ENCODE results near the gene FBXL14. TPM values are rescaled to one million over a fixed set of nuclear protein-coding genes. Genes with fewer than 3 reads are reported as not detected.
"Not testable (repeated sequence)": the region's sequence is repeated elsewhere in the genome, so short reads cannot be mapped to it uniquely, and the experiment has no call there.

The FBXL14 gene
- total RNA-seq, 1 experiment from 2014 or later = 19.4 TPM

DNA sequence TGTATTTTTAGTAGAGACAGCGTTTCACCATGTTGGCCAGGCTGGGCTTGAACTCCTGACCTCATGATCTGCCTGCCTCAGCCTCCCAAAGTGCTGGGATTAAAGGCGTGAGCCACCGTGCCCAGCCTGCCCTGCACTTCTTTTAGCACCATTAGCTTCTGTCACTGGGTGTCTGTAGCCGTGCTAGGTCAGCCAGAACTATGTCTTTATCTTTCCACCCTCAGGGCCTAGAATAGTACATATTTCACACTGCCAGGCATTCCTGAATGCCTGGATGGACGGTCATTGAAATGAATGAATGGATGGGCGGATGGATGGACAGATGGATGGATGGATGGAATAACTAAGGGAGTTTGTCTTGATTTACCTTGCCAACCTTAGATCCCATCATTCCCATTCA, 33.7 kb downstream of the FBXL14 start:
- CTCF ChIA-PET = no interaction called here

DNA sequence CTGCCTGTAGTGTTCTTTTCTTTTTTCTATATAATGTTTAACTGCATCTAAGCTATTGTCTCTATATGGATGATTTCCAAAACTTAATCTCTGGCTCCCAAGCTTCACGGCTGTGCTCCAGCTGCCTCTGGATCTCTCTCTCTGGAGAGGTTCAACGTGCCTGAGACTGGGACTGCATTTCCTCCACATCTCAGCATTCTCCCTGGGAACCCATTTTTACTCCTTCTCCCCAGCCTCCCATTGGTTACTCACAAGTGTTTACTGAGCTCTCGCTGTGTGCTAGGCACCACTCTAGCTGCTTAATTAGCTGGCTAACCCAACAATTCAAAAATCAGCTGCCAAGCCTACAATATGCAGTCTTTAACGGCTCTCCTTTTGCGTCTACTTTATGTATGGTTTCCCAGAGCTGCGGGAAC, 34.7 kb downstream of the FBXL14 start:
- TF ChIP-seq CTCF (IDR thresholded peaks at IDR 0.05; ENCODE audit: unreplicated experiment) = no peak

More for the DNA sequence above, 33.7 kb downstream of the FBXL14 start:
- peaks cover 22% of the 10 kb centered on the region for H3K27me3 Mint-ChIP-seq (ENCODE audit: unreplicated experiment)
- H3K36me3 Mint-ChIP-seq (ENCODE audit: insufficient read depth, unreplicated experiment) = no peaks in the 10 kb centered on the region
- BruUV-seq (replicated peaks) = no TSS peak
- no peaks in the 10 kb centered on the region for H3K9me3 Mint-ChIP-seq (ENCODE audit: low read depth, unreplicated experiment)
- TF ChIP-seq CTCF (IDR thresholded peaks at IDR 0.05; ENCODE audit: unreplicated experiment) = no peak
- H3K4me3 Mint-ChIP-seq (ENCODE audit: low read depth, unreplicated experiment) = no peak overlapping the region
- no peak overlapping the region for H3K27ac Mint-ChIP-seq (ENCODE audit: unreplicated experiment)
- no peak for DNase-seq
- no peaks in the 10 kb centered on the region for H3K4me1 Mint-ChIP-seq (ENCODE audit: low read depth, unreplicated experiment)
- intact Hi-C loops (cut with micrococcal nuclease; ENCODE audit: unreplicated experiment) = no loop called here

GRCh38 chr12:1558108-1558507, 36.3 kb downstream of the FBXL14 start:
- BruUV-seq (replicated peaks); intact Hi-C loops (cut with micrococcal nuclease; ENCODE audit: unreplicated experiment); H3K27ac Mint-ChIP-seq (ENCODE audit: unreplicated experiment); H3K36me3 Mint-ChIP-seq (ENCODE audit: insufficient read depth, unreplicated experiment); H3K9me3 Mint-ChIP-seq (ENCODE audit: low read depth, unreplicated experiment); H3K4me3 Mint-ChIP-seq (ENCODE audit: low read depth, unreplicated experiment); DNase-seq; H3K4me1 Mint-ChIP-seq (ENCODE audit: low read depth, unreplicated experiment): not testable (repeated sequence)
- H3K27me3 Mint-ChIP-seq (ENCODE audit: unreplicated experiment) = peaks cover 39% of the 10 kb centered on the region
- CTCF ChIA-PET = interaction anchor here (0.6 to 1.1 kb wide), 2 partner anchors 24 to 406 kb away, joined by 3 to 9 read pairs; no protein-coding TSS in a partner anchor

More for the DNA sequence above, 34.7 kb downstream of the FBXL14 start:
- DNase-seq = no peak
- Mint-ChIP-seq H3K4me3 (ENCODE audit: low read depth, unreplicated experiment) (no peak overlapping the region), H3K27ac (ENCODE audit: unreplicated experiment) (no peak overlapping the region), H3K4me1 (ENCODE audit: low read depth, unreplicated experiment) (no peaks in the 10 kb centered on the region), H3K36me3 (ENCODE audit: insufficient read depth, unreplicated experiment) (no peaks in the 10 kb centered on the region), H3K27me3 (ENCODE audit: unreplicated experiment) (peaks cover 23% of the 10 kb centered on the region), H3K9me3 (ENCODE audit: low read depth, unreplicated experiment) (no peaks in the 10 kb centered on the region)
- CTCF ChIA-PET = no interaction called here
- intact Hi-C loops (cut with micrococcal nuclease; ENCODE audit: unreplicated experiment) = no loop called here
- BruUV-seq (replicated peaks) = no TSS peak

DNA sequence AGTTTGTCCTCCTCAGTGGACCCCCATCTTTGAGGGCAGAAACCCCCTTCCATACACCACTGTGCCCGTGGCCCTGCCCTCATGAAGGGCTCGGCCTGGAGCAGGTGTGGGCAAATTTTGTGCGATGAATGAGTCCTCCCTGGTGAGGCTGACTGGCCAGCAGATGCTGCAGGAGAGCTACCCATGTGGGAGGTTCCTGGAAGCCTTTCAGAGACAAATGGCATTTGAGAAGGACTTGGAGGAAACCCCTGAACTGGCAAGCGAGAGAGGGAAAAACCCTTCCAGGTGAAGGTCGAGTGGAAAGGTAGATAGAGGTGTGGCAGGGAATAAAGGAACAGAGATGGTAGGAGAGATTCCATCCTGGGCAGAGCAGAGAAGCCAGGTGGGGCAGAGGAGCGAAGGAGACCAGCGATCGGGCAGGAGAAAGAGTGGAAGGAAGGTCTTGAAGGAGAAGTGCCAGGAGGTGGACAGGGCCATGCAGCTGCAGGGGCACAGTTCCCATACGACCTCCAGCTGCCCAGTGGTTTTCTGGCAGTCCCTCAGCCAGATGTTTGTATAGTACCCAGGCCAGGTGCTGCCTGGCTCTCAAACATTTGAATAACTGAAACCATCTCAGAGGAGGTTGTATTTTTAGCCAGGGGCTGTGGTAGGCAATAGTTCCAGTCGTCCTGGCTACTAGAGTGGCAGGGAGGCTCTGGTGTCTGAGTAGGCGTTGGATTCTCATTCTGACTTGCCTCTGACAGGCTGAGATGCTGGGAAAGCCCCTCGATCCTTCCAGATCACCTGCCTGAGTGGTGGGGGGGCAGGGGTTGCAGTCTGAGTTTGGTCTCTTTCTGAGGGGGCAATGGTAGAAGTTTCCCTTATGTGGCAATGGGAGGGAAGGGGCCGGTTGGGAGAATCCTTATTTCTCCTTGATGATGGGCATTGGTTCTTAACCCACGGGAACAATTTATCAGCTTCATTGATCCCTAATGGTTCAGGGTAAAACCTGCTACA, 40.1 kb downstream of the FBXL14 start:
- no peak overlapping the region for H3K4me3 Mint-ChIP-seq (ENCODE audit: low read depth, unreplicated experiment)
- TF ChIP-seq CTCF (IDR thresholded peaks at IDR 0.05; ENCODE audit: unreplicated experiment) = no peak
- no peak overlapping the region for H3K27ac Mint-ChIP-seq (ENCODE audit: unreplicated experiment)
- no peak for DNase-seq
- H3K9me3 Mint-ChIP-seq (ENCODE audit: low read depth, unreplicated experiment) = no peaks in the 10 kb centered on the region
- peaks cover 45% of the 10 kb centered on the region for H3K27me3 Mint-ChIP-seq (ENCODE audit: unreplicated experiment)
- no peaks in the 10 kb centered on the region for H3K36me3 Mint-ChIP-seq (ENCODE audit: insufficient read depth, unreplicated experiment)
- no TSS peak for BruUV-seq (replicated peaks)
- intact Hi-C loops (cut with micrococcal nuclease; ENCODE audit: unreplicated experiment) = no loop called here
- CTCF ChIA-PET = interaction anchor here (0.7 kb wide), 1 partner anchor 463 kb away, joined by 4 read pairs; no protein-coding TSS in a partner anchor
- no peaks in the 10 kb centered on the region for H3K4me1 Mint-ChIP-seq (ENCODE audit: low read depth, unreplicated experiment)

GRCh38 chr12:1553536-1553935, 40.8 kb downstream of the FBXL14 start:
- Mint-ChIP-seq H3K27ac (ENCODE audit: unreplicated experiment) (no peak overlapping the region), H3K4me1 (ENCODE audit: low read depth, unreplicated experiment) (no peaks in the 10 kb centered on the region), H3K27me3 (ENCODE audit: unreplicated experiment) (peaks cover 38% of the 10 kb centered on the region), H3K9me3 (ENCODE audit: low read depth, unreplicated experiment) (no peaks in the 10 kb centered on the region), H3K4me3 (ENCODE audit: low read depth, unreplicated experiment) (no peak overlapping the region), H3K36me3 (ENCODE audit: insufficient read depth, unreplicated experiment) (no peaks in the 10 kb centered on the region)
- intact Hi-C loops (cut with micrococcal nuclease; ENCODE audit: unreplicated experiment) = no loop called here
- CTCF ChIA-PET = no interaction called here
- no peak for TF ChIP-seq CTCF (IDR thresholded peaks at IDR 0.05; ENCODE audit: unreplicated experiment)
- DNase-seq = no peak
- BruUV-seq (replicated peaks) = no TSS peak
